ENCODE measurements around the gene NUTM2B.
"Not testable (repeated sequence)": the region's sequence is repeated elsewhere in the genome, so short reads cannot be mapped to it uniquely, and the experiment has no call there.

The NUTM2B gene

GRCh38 chr10:79716917-79717579 lies 14.0 kb downstream of the NUTM2B start:
- DNase-seq (ENCODE audit: low spot score); in situ Hi-C loops (cut with MboI; ENCODE audit: low sequenced_read_pairs, unreplicated experiment): not testable (repeated sequence)

GRCh38 chr10:79720000-79720399 lies 17.0 kb downstream of the NUTM2B start:
- in situ Hi-C loops (cut with MboI; ENCODE audit: low sequenced_read_pairs, unreplicated experiment); DNase-seq (ENCODE audit: low spot score): not testable (repeated sequence)

- in situ Hi-C loops (cut with MboI; ENCODE audit: low sequenced_read_pairs, unreplicated experiment); DNase-seq (ENCODE audit: low spot score): not testable (repeated sequence)
Measured at GRCh38 chr10:79726620-79727019, 23.6 kb downstream of the NUTM2B start.

- DNase-seq (ENCODE audit: low spot score) = not testable (repeated sequence)
Measured at GRCh38 chr10:79744844-79745243, 41.8 kb downstream of the NUTM2B start.

GRCh38 chr10:79748510-79748909 lies 45.5 kb downstream of the NUTM2B start:
- in situ Hi-C loops (cut with MboI; ENCODE audit: low sequenced_read_pairs, unreplicated experiment) = not testable (repeated sequence)

More at GRCh38 chr10:79744844-79745243, 41.8 kb downstream of the NUTM2B start:
- in situ Hi-C loops (cut with MboI; ENCODE audit: low sequenced_read_pairs, unreplicated experiment) = not testable (repeated sequence)

GRCh38 chr10:79753601-79754000 lies 50.6 kb downstream of the NUTM2B start:
- DNase-seq (ENCODE audit: low spot score); in situ Hi-C loops (cut with MboI; ENCODE audit: low sequenced_read_pairs, unreplicated experiment): not testable (repeated sequence)

More at GRCh38 chr10:79748510-79748909, 45.5 kb downstream of the NUTM2B start:
- DNase-seq (ENCODE audit: low spot score) = not testable (repeated sequence)

- in situ Hi-C loops (cut with MboI; ENCODE audit: low sequenced_read_pairs, unreplicated experiment); DNase-seq (ENCODE audit: low spot score): not testable (repeated sequence)
Measured at GRCh38 chr10:79758297-79758993, 55.4 kb downstream of the NUTM2B start.
